AG10803 (cell line): ENCODE data around the gene SRSF4.

Experiments used
- DNase-seq: peaks from one replicate; pipeline ENCODE4 v3.0.0; 2010; ENCODE audit warnings: low read depth
- H3K4me3 ChIP-seq: 2 replicates; pipeline ENCODE4 v1.5.1; 2011; ENCODE audit warnings: mild to moderate bottlenecking, low read length, control low read depth
- CTCF ChIP-seq: conservative IDR thresholded peaks from 2 replicates; pipeline ENCODE4 v1.5.1; 2011; ENCODE audit warnings: mild to moderate bottlenecking, low read length, control low read depth, inconsistent platforms

Gene SRSF4

GRCh38 chr1:29181413-29182225 is at the start of gene SRSF4:
TSS of gene SRSF4 (minus strand) at chr1:29181900. CDS start at chr1:29181752, 148 bp downstream.
- TF ChIP-seq CTCF = peak; percentile 51
- peak within 1 kb of the TSS; percentile 93 for H3K4me3 ChIP-seq
- DNase-seq = peak; percentile 99

GRCh38 chr1:29230553-29231378 is 49.1 kb upstream of the SRSF4 start, which contains the start of gene MECR:
TSS of gene MECR (minus strand) at chr1:29230934. CDS start at chr1:29230906, 28 bp downstream.
- H3K4me3 ChIP-seq = peak within 1 kb of the TSS; percentile 76
- peak; percentile 37 for TF ChIP-seq CTCF
- peak; percentile 90 for DNase-seq

GRCh38 chr1:29230204-29230552 is 48.5 kb upstream of the SRSF4 start:
- peak overlapping the region; percentile 76 for H3K4me3 ChIP-seq
- TF ChIP-seq CTCF = no peak
- DNase-seq = no peak

GRCh38 chr1:29227511-29227910 is 45.8 kb upstream of the SRSF4 start:
- H3K4me3 ChIP-seq = no peak overlapping the region
- no peak for DNase-seq
- TF ChIP-seq CTCF = no peak

GRCh38 chr1:29225361-29225760 is 43.7 kb upstream of the SRSF4 start:
- no peak for DNase-seq
- no peak overlapping the region for H3K4me3 ChIP-seq
- no peak for TF ChIP-seq CTCF

- DNase-seq = no peak
- no peak for TF ChIP-seq CTCF
- no peak overlapping the region for H3K4me3 ChIP-seq
Measured at GRCh38 chr1:29224356-29224837, 42.7 kb upstream of the SRSF4 start.

GRCh38 chr1:29223521-29223920 is 41.8 kb upstream of the SRSF4 start:
- no peak overlapping the region for H3K4me3 ChIP-seq
- TF ChIP-seq CTCF = no peak
- no peak for DNase-seq
